ENCODE data around the gene GFRA4. TPM values are rescaled to one million over a fixed set of nuclear protein-coding genes. Genes with fewer than 3 reads are reported as not detected.

Gene GFRA4
- total RNA-seq, 1 experiment from 2014 or later: not detected

GRCh38 chr20:3710703-3711483 lies 47.7 kb upstream of the GFRA4 start:
- no TSS peak for BruUV-seq (replicated peaks)
- CTCF ChIA-PET: interaction anchor here (0.5 to 6.3 kb wide), 53 partner anchors 9 to 1981 kb away, joined by 3 to 154 read pairs (median 4); partner anchors contain the start of genes AP5S1 and HSPA12B
- H3K9me3 Mint-ChIP-seq (ENCODE audit: unreplicated experiment): no peaks in the 10 kb centered on the region
- TF ChIP-seq CTCF (IDR thresholded peaks at IDR 0.05; ENCODE audit: unreplicated experiment): peak; percentile 92
- H3K27me3 Mint-ChIP-seq (ENCODE audit: insufficient read depth, unreplicated experiment): no peaks in the 10 kb centered on the region
- DNase-seq (ENCODE audit: unreplicated experiment): peak; percentile 60
- H3K27ac Mint-ChIP-seq (ENCODE audit: low read depth, unreplicated experiment): no peak overlapping the region
- intact Hi-C loops (cut with micrococcal nuclease): loop anchor here (1.0 to 2.0 kb wide), 2 partner anchors 35 to 148 kb away; no protein-coding TSS in a partner anchor
- peaks cover 6% of the 10 kb centered on the region for H3K36me3 Mint-ChIP-seq (ENCODE audit: insufficient read depth, unreplicated experiment)
- no peaks in the 10 kb centered on the region for H3K4me1 Mint-ChIP-seq (ENCODE audit: insufficient read depth, unreplicated experiment)
- POLR2A ChIA-PET: interaction anchor here (0.7 to 2.6 kb wide), 6 partner anchors 14 to 423 kb away, joined by 3 to 11 read pairs (median 3); partner anchors contain the start of gene ADISSP
- no peak overlapping the region for H3K4me3 Mint-ChIP-seq (ENCODE audit: unreplicated experiment)

- H3K9me3 Mint-ChIP-seq (ENCODE audit: unreplicated experiment): no peaks in the 10 kb centered on the region
- H3K4me3 Mint-ChIP-seq (ENCODE audit: unreplicated experiment): no peak overlapping the region
- intact Hi-C loops (cut with micrococcal nuclease): loop anchor here (2.0 kb wide), 1 partner anchor 147 kb away; no protein-coding TSS in a partner anchor
- DNase-seq (ENCODE audit: unreplicated experiment): no peak
- POLR2A ChIA-PET: interaction anchor here (0.7 to 2.6 kb wide), 4 partner anchors 13 to 59 kb away, joined by 3 to 11 read pairs (median 4); partner anchors contain the start of gene ADISSP
- BruUV-seq (replicated peaks): no TSS peak
- no peaks in the 10 kb centered on the region for H3K27me3 Mint-ChIP-seq (ENCODE audit: insufficient read depth, unreplicated experiment)
- H3K36me3 Mint-ChIP-seq (ENCODE audit: insufficient read depth, unreplicated experiment): peaks cover 6% of the 10 kb centered on the region
- H3K4me1 Mint-ChIP-seq (ENCODE audit: insufficient read depth, unreplicated experiment): no peaks in the 10 kb centered on the region
- no peak overlapping the region for H3K27ac Mint-ChIP-seq (ENCODE audit: low read depth, unreplicated experiment)
- no peak for TF ChIP-seq CTCF (IDR thresholded peaks at IDR 0.05; ENCODE audit: unreplicated experiment)
- CTCF ChIA-PET: interaction anchor here (0.5 to 6.3 kb wide), 30 partner anchors 8 to 195 kb away, joined by 3 to 154 read pairs (median 5); partner anchors contain the start of gene HSPA12B
Measured at GRCh38 chr20:3710011-3710466, 46.8 kb upstream of the GFRA4 start.

GRCh38 chr20:3707508-3707899 lies 44.3 kb upstream of the GFRA4 start:
- ChIA-PET CTCF (interaction anchor here (0.6 to 6.3 kb wide), 7 partner anchors 10 to 195 kb away, joined by 3 to 154 read pairs (median 4); no protein-coding TSS in a partner anchor), POLR2A (interaction anchor here (1.1 to 1.7 kb wide), 3 partner anchors 22 to 41 kb away, joined by 3 to 5 read pairs (median 3); no protein-coding TSS in a partner anchor)
- Mint-ChIP-seq H3K9me3 (ENCODE audit: unreplicated experiment) (no peaks in the 10 kb centered on the region), H3K4me1 (ENCODE audit: insufficient read depth, unreplicated experiment) (no peaks in the 10 kb centered on the region), H3K36me3 (ENCODE audit: insufficient read depth, unreplicated experiment) (peaks cover 6% of the 10 kb centered on the region), H3K4me3 (ENCODE audit: unreplicated experiment) (no peak overlapping the region), H3K27me3 (ENCODE audit: insufficient read depth, unreplicated experiment) (no peaks in the 10 kb centered on the region), H3K27ac (ENCODE audit: low read depth, unreplicated experiment) (no peak overlapping the region)
- TF ChIP-seq CTCF (IDR thresholded peaks at IDR 0.05; ENCODE audit: unreplicated experiment): no peak
- intact Hi-C loops (cut with micrococcal nuclease): no loop called here
- DNase-seq (ENCODE audit: unreplicated experiment): no peak
- BruUV-seq (replicated peaks): no TSS peak

All from MCF 10A (cell line).